PC-3 (cell line): ENCODE measurements around the gene MRPL48. TPM values are rescaled to one million over a fixed set of nuclear protein-coding genes. Genes with fewer than 3 reads are reported as not detected.
A peak's percentile ranks its signal among the peaks of the same experiment; 100 is the strongest.

Experiments
- ATAC-seq: fragments of 200-7000 bp; cut with Tn5 transposase; 2 replicates; pipeline ENCODE4 v1.9.1; 2020; ENCODE audit warnings: mild to moderate bottlenecking, moderate library complexity
- BruUV-seq: library from RNA; stranded (reverse); fragments of 400-500 nt; replicated peaks from 2 replicates; lab custom pipeline; 2021; lab: Mats Ljungman, UMichigan
- CTCF ChIA-PET: fragments of 300-600 bp; sonication (Branson Sonifier 250); formaldehyde crosslinking; loops from one replicate; lab custom pipeline; 2022; ENCODE audit warnings: antibody characterized with exemption; lab: Charles Lee
- POLR2A ChIA-PET: fragments of 300-600 bp; sonication (Branson Sonifier 250); formaldehyde crosslinking; loops from one replicate; lab custom pipeline; 2022; ENCODE audit warnings: antibody characterized with exemption; ENCODE audit not compliant: unreplicated experiment; lab: Charles Lee
- DNase-seq: peaks from one replicate; pipeline ENCODE4 v3.0.0-alpha.2; 2015
- H2AFZ ChIP-seq: fragments of 300-600 bp; sonication (generic); 2 replicates; pipeline ENCODE4 v1.6.0; 2016; ENCODE audit warnings: antibody characterized with exemption, low read length
- H3F3A ChIP-seq: fragments of 300-600 bp; sonication (generic); one replicate; pipeline ENCODE4 v1.6.0; 2017; ENCODE audit warnings: antibody characterized with exemption, low read length, control low read depth, mild to moderate bottlenecking; ENCODE audit not compliant: unreplicated experiment
- H3K27ac ChIP-seq: fragments of 300-600 bp; sonication (generic); 2 replicates; pipeline ENCODE4 v1.5.1; 2016; ENCODE audit warnings: mild to moderate bottlenecking, low read length
- H3K27me3 ChIP-seq: fragments of 300-600 bp; sonication (generic); 2 replicates; pipeline ENCODE4 v1.6.1; 2016; ENCODE audit warnings: low read length, mixed read lengths
- H3K36me3 ChIP-seq: fragments of 300-600 bp; sonication (generic); 2 replicates; pipeline ENCODE4 v1.6.1; 2016; ENCODE audit warnings: low read depth, mixed run types, low read length, mixed read lengths
- H3K4me1 ChIP-seq: fragments of 300-600 bp; sonication (generic); 2 replicates; pipeline ENCODE4 v1.5.1; 2016; ENCODE audit warnings: low read length; ENCODE audit not compliant: insufficient read depth
- H3K4me2 ChIP-seq: fragments of 300-600 bp; sonication (generic); 2 replicates; pipeline ENCODE4 v1.6.0; 2016; ENCODE audit warnings: low read length
- H3K4me3 ChIP-seq: fragments of 300-600 bp; sonication (generic); 2 replicates; pipeline ENCODE4 v1.5.1; 2016; ENCODE audit warnings: mild to moderate bottlenecking, low read length, mixed read lengths
- H3K79me2 ChIP-seq: fragments of 300-600 bp; sonication (generic); 2 replicates; pipeline ENCODE4 v1.6.1; 2017; ENCODE audit warnings: low read length, mixed read lengths
- H3K9ac ChIP-seq: fragments of 300-600 bp; sonication (generic); 2 replicates; pipeline ENCODE4 v1.6.0; 2016; ENCODE audit warnings: mild to moderate bottlenecking, low read length
- H3K9me2 ChIP-seq: fragments of 300-600 bp; sonication (generic); replicated peaks from 2 replicates; pipeline ENCODE4 v1.6.1; 2016; ENCODE audit warnings: mixed run types, low read length, mixed read lengths
- H3K9me3 ChIP-seq: fragments of 300-600 bp; sonication (generic); 2 replicates; pipeline ENCODE4 v1.6.1; 2016; ENCODE audit warnings: low read length, mixed read lengths
- H4K20me1 ChIP-seq: fragments of 300-600 bp; sonication (generic); 2 replicates; pipeline ENCODE4 v1.6.1; 2016; ENCODE audit warnings: low read length, mixed read lengths
- EZH2 ChIP-seq: fragments of 300-600 bp; sonication (generic); IDR thresholded peaks from one replicate; pipeline ENCODE4 v1.6.1; 2017; ENCODE audit warnings: antibody characterized with exemption, mild to moderate bottlenecking, low read length; ENCODE audit not compliant: unreplicated experiment
- EZH2phosphoT487 ChIP-seq: fragments of 300-600 bp; sonication (generic); IDR thresholded peaks from 2 replicates; pipeline ENCODE4 v1.6.1; 2018; ENCODE audit warnings: mild to moderate bottlenecking, antibody characterized with exemption, low read length, borderline replicate concordance
- intact Hi-C: fragments of 100-400 bp; cut with micrococcal nuclease; formaldehyde crosslinking; loops from 2 replicates; pipeline ENCODE4 v1.9.0; 2023
- total RNA-seq: library from RNA; depleted of rRNA; stranded (reverse); fragments of >200 nt; gene quantifications from 2 replicates; pipeline ENCODE4 v1.2.3, GENCODE V29; 2014
- TF ChIP-seq, protein P1 (sequence below): fragments of 300-600 bp; sonication (generic); conservative IDR thresholded peaks from 2 replicates; pipeline ENCODE4 v1.5.1; 2017; ENCODE audit warnings: antibody characterized with exemption, low read depth, mild to moderate bottlenecking, low read length

MRPL48 gene
- total RNA-seq, 1 experiment from 2014 or later: 80.8 TPM

DNA sequence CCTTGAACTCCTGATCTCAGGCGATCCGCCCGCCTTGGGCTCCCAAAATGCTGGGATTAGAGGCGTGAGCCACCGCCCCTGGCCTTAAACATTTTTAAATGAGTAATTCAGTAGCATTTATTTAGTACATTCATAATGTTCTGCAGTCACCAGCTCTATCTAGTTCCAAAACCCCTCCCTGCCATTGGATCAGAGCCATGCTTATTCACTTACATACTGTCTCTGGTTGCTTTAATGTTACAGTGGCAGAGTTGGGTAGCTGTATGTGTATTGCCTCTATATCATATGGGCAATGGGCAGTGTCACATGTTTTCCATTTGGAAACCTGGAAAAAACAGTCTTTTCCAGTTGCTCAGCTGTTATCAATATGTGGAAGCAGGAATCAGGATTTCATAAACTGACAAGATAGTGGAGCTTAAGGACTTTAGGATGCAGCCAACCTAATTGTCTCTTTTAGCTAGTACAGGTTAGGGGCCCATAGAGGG, 78.5 kb downstream of the MRPL48 start:
- Histone ChIP-seq H3K9ac (no peak overlapping the region), H3K79me2 (no peaks in the 10 kb centered on the region), H3K9me3 (no peaks in the 10 kb centered on the region), H3K27me3 (no peaks in the 10 kb centered on the region), H3K9me2 (no peaks in the 10 kb centered on the region), H3K36me3 (peaks cover 8% of the 10 kb centered on the region; the same call in 1 of the 2 replicates), H3K4me1 (peaks cover 27% of the 10 kb centered on the region), H3K27ac (0 out of 2 replicates have a peak overlapping the region, but pooled peaks have one; percentile 1), H4K20me1 (no peaks in the 10 kb centered on the region), H3K4me2 (no peak overlapping the region), H3K4me3 (no peak overlapping the region), H2AFZ (no peak overlapping the region), H3F3A (no peaks in the 10 kb centered on the region)
- no TSS peak for BruUV-seq
- peak; percentile 56 for DNase-seq
- TF ChIP-seq, protein P1, sequence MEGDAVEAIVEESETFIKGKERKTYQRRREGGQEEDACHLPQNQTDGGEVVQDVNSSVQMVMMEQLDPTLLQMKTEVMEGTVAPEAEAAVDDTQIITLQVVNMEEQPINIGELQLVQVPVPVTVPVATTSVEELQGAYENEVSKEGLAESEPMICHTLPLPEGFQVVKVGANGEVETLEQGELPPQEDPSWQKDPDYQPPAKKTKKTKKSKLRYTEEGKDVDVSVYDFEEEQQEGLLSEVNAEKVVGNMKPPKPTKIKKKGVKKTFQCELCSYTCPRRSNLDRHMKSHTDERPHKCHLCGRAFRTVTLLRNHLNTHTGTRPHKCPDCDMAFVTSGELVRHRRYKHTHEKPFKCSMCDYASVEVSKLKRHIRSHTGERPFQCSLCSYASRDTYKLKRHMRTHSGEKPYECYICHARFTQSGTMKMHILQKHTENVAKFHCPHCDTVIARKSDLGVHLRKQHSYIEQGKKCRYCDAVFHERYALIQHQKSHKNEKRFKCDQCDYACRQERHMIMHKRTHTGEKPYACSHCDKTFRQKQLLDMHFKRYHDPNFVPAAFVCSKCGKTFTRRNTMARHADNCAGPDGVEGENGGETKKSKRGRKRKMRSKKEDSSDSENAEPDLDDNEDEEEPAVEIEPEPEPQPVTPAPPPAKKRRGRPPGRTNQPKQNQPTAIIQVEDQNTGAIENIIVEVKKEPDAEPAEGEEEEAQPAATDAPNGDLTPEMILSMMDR: no peak
- no peak for TF ChIP-seq EZH2
- no peak for TF ChIP-seq EZH2phosphoT487
- ChIA-PET POLR2A (interaction anchor here (0.6 to 0.7 kb wide), 2 partner anchors 37 to 102 kb away, joined by 3 to 15 read pairs; no protein-coding TSS in a partner anchor), CTCF (no interaction called here)
- peak; percentile 61 for ATAC-seq
- intact Hi-C loops: no loop called here

DNA sequence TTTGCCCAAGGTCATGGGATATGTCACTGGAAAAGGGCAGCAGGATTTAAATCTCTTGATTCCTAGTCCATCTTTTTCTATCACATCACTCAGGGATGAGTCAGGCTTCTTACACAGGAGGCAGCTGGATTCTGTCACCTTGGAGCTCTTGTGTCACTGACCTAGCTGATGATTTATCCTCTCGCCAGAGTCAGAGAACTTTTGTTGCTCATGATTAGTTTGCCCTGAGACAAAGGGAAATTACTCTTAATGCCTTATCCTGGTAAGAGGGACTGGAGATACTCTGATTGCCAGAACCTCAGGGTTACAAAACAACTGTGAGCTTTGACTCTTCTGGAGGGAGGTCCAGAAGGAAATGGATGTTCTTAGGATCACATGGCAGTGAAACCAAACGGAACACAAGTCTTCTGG, 78.9 kb downstream of the MRPL48 start:
- Histone ChIP-seq H3K36me3 (peaks cover 8% of the 10 kb centered on the region; the same call in 1 of the 2 replicates), H3K9me3 (no peaks in the 10 kb centered on the region), H3K27me3 (no peaks in the 10 kb centered on the region), H3K27ac (0 out of 2 replicates have a peak overlapping the region, but pooled peaks have one; percentile 1), H3K4me1 (peaks cover 27% of the 10 kb centered on the region), H3K79me2 (no peaks in the 10 kb centered on the region), H3K4me2 (no peak overlapping the region), H3K9ac (no peak overlapping the region), H3K4me3 (no peak overlapping the region), H4K20me1 (no peaks in the 10 kb centered on the region), H3K9me2 (no peaks in the 10 kb centered on the region), H3F3A (no peaks in the 10 kb centered on the region), H2AFZ (no peak overlapping the region)
- DNase-seq: peak; percentile 76
- CTCF ChIA-PET: no interaction called here
- peak; percentile 69 for ATAC-seq
- BruUV-seq: no TSS peak
- intact Hi-C loops: no loop called here
- TF ChIP-seq EZH2phosphoT487 (no peak), EZH2 (no peak)
- TF ChIP-seq, protein P1: no peak
- POLR2A ChIA-PET: interaction anchor here (0.6 kb wide), 1 partner anchor 102 kb away, joined by 15 read pairs; no protein-coding TSS in a partner anchor

DNA sequence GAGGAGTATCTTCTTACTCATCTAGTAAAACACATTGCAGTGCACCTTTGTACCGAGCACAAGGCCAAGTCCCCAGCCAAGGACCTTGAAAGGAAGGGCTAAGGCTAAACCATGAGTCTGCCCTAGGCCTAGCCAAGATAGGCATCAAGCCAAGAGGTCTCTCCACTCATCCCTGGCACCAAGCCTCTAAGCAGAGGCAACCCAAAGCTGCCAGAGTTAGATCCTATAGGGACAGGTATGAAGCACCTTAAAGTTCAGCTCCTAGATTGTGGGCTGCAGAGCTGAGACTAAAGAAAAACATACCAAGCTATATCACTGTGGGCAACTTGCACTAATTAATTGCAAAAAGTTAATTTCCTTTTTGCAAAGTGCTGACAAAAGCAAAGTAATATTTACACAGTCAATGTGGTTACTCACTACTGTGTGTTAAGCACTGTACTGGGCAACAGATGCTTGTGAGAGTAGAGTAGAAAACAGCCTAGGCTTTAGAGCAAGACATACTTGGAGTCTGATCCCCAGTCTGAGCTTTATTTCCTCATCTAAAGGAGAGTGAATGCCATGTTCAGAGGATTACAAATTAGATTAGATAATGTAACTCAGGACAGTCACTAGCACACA, 81.8 kb downstream of the MRPL48 start:
- no peaks in the 10 kb centered on the region for H3K9me3 ChIP-seq
- H3K4me3 ChIP-seq: no peak overlapping the region
- no peaks in the 10 kb centered on the region for H3F3A ChIP-seq
- H3K4me1 ChIP-seq: peaks cover 27% of the 10 kb centered on the region
- peaks cover 15% of the 10 kb centered on the region for H3K79me2 ChIP-seq
- no peaks in the 10 kb centered on the region for H3K27me3 ChIP-seq
- no peaks in the 10 kb centered on the region for H4K20me1 ChIP-seq
- H3K36me3 ChIP-seq: peaks cover 22% of the 10 kb centered on the region; the same call in 1 of the 2 replicates
- DNase-seq (peak; percentile 58), ATAC-seq (peak; percentile 69)
- ChIA-PET CTCF (no interaction called here), POLR2A (interaction anchor here (0.6 kb wide), 1 partner anchor 63 kb away, joined by 6 read pairs; no protein-coding TSS in a partner anchor)
- H3K9me2 ChIP-seq: no peaks in the 10 kb centered on the region
- H3K4me2 ChIP-seq: 0 out of 2 replicates have a peak overlapping the region, but pooled peaks have one; percentile 5
- TF ChIP-seq, protein P1: no peak
- TF ChIP-seq EZH2phosphoT487 (no peak), EZH2 (no peak)
- no peak overlapping the region for H3K9ac ChIP-seq
- no peak overlapping the region for H2AFZ ChIP-seq
- 0 out of 2 replicates have a peak overlapping the region, but pooled peaks have one; percentile 7 for H3K27ac ChIP-seq
- intact Hi-C loops: no loop called here
- no TSS peak for BruUV-seq
